OCI-LY7 (cell line): ENCODE measurements around the gene TMEM273. TPM values are rescaled to one million over a fixed set of nuclear protein-coding genes. Genes with fewer than 3 reads are reported as not detected.

Experiments
- BruUV-seq: library from RNA; stranded (reverse); fragments of 400-500 nt; replicated peaks from 2 replicates; lab custom pipeline; 2021; lab: Mats Ljungman, UMichigan
- CTCF ChIA-PET: fragments of 300-600 bp; sonication (Branson Sonifier 250); formaldehyde crosslinking; loops from one replicate; lab custom pipeline; 2022; ENCODE audit warnings: antibody characterized with exemption; ENCODE audit not compliant: unreplicated experiment; lab: Charles Lee
- POLR2A ChIA-PET: fragments of 300-600 bp; sonication (Branson Sonifier 250); formaldehyde crosslinking; loops from one replicate; lab custom pipeline; 2022; ENCODE audit warnings: antibody characterized with exemption; lab: Charles Lee
- DNase-seq: peaks from one replicate; pipeline ENCODE4 v3.0.0-alpha.2; 2015; ENCODE audit warnings: low spot score
- H2AFZ ChIP-seq: fragments of 200-600 bp; sonication (generic), shearing (Covaris generic); 2 replicates; pipeline ENCODE4 v1.6.1; 2014; ENCODE audit warnings: mild to moderate bottlenecking, antibody characterized with exemption, low read length, moderate library complexity
- H3K27ac ChIP-seq: fragments of 200-600 bp; sonication (generic); 2 replicates; pipeline ENCODE4 v1.5.1; 2014; ENCODE audit warnings: mixed run types, low read depth, mild to moderate bottlenecking, moderate library complexity, low read length, inconsistent platforms; ENCODE audit not compliant: poor library complexity, severe bottlenecking
- H3K36me3 ChIP-seq: fragments of 200-600 bp; sonication (generic); 2 replicates; pipeline ENCODE4 v1.6.1; 2014; ENCODE audit warnings: mild to moderate bottlenecking, antibody characterized with exemption, low read length, moderate library complexity, mixed read lengths; ENCODE audit not compliant: insufficient read depth
- H3K4me1 ChIP-seq: fragments of 200-600 bp; sonication (generic); 2 replicates; pipeline ENCODE4 v1.5.1; 2014; ENCODE audit warnings: mild to moderate bottlenecking, low read length; ENCODE audit not compliant: insufficient read depth, poor library complexity, severe bottlenecking
- H3K4me2 ChIP-seq: fragments of 200-600 bp; sonication (generic); 2 replicates; pipeline ENCODE4 v1.6.1; 2014; ENCODE audit warnings: mild to moderate bottlenecking, low read length
- H3K4me3 ChIP-seq: fragments of 200-600 bp; sonication (generic); 2 replicates; pipeline ENCODE4 v1.5.1; 2014; ENCODE audit warnings: mild to moderate bottlenecking, low read depth, low read length; ENCODE audit not compliant: poor library complexity, severe bottlenecking
- H3K79me2 ChIP-seq: fragments of 200-600 bp; sonication (generic); 2 replicates; pipeline ENCODE4 v1.6.1; 2016; ENCODE audit warnings: low read depth, mild to moderate bottlenecking, low read length, moderate library complexity, mixed read lengths; ENCODE audit not compliant: insufficient read depth
- H3K9me2 ChIP-seq: fragments of 200-600 bp; sonication (generic); 2 replicates; pipeline ENCODE4 v1.6.1; 2016; ENCODE audit warnings: mild to moderate bottlenecking, low read length, mixed read lengths; ENCODE audit not compliant: insufficient read depth
- H3K9me3 ChIP-seq: fragments of 200-600 bp; sonication (generic); 2 replicates; pipeline ENCODE4 v1.6.1; 2014; ENCODE audit warnings: mild to moderate bottlenecking, mixed run types, low read length, mixed read lengths
- H4K20me1 ChIP-seq: fragments of 200-600 bp; sonication (generic); 2 replicates; pipeline ENCODE4 v1.6.1; 2014; ENCODE audit warnings: mild to moderate bottlenecking, antibody characterized with exemption, low read length, moderate library complexity, mixed read lengths; ENCODE audit not compliant: insufficient read depth
- EZH2phosphoT487 ChIP-seq: fragments of 200-600 bp; sonication (generic); IDR thresholded peaks from 2 replicates; pipeline ENCODE4 v1.6.1; 2018; ENCODE audit warnings: low read depth, borderline replicate concordance, mild to moderate bottlenecking, mixed run types, antibody characterized with exemption, low read length, moderate library complexity, mixed read lengths
- intact Hi-C: fragments of 100-400 bp; cut with micrococcal nuclease; formaldehyde crosslinking; loops from one replicate; pipeline ENCODE4 v1.10.0; 2022; ENCODE audit not compliant: unreplicated experiment
- total RNA-seq, 2 experiments: library from RNA; depleted of rRNA in 1 of 2; stranded (reverse); fragments of >200 nt in 1 of 2; shearing (Covaris generic) in 1 of 2; gene quantifications; 2 replicates each; pipeline ENCODE4 v1.2.3, GENCODE V29; 2014 to 2022
- TF ChIP-seq, protein P1 (sequence below): fragments of 200-600 bp; sonication (generic); conservative IDR thresholded peaks from 2 replicates; pipeline ENCODE4 v1.5.1; 2014; ENCODE audit warnings: mild to moderate bottlenecking, antibody characterized with exemption, low read length, moderate library complexity, mixed read lengths

Gene TMEM273
- total RNA-seq, 2 experiments from 2014 or later = 0.82 to 1.8 TPM

DNA sequence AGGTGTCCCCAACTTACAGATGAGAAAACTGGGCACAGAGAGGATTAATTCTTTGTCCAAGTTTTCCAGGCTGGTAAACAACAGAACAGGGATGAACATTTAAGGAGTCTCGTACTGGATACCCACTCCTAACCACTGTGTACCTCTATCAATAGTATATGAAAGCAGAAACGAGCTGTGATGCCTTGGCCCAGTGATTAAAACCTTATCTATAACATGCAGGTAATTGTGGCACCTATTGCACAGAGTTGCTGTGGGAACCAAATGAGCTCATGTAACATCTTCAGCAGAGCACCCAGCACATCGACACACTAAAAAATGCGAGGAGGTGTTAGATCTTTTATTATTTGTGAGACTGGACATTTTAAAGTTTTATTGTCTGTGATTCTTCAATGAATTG is 1.6 kb downstream of the TMEM273 start:
- intact Hi-C loops = no loop called here
- BruUV-seq = no TSS peak

DNA sequence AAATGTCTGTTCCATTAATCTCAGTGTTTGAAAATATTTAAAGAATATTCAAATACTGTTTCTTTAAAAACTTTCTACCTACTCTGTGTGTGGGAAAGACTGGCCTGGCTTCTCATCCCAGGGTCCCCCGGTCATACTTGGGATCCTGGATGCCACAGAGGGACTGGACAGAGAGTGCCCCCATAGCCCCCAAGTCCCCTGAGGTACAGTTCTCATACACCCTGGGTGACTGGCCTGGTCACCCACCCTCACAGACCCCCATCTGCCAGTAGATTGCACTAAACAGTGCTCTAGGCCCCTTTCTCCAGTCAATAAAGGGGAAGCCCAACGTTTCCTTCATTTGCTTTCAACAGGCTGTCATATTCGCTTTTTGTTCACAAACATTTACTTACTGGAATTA is 3.0 kb downstream of the TMEM273 start:
- Histone ChIP-seq H3K4me1 (peaks cover 25% of the 10 kb centered on the region), H3K4me3 (no peak overlapping the region), H2AFZ (no peak overlapping the region), H3K27ac (no peak overlapping the region), H4K20me1 (no peaks in the 10 kb centered on the region), H3K79me2 (no peaks in the 10 kb centered on the region), H3K4me2 (no peak overlapping the region), H3K9me2 (no peaks in the 10 kb centered on the region), H3K9me3 (no peaks in the 10 kb centered on the region), H3K36me3 (no peaks in the 10 kb centered on the region)
- ChIA-PET POLR2A (no interaction called here), CTCF (no interaction called here)
- intact Hi-C loops = no loop called here
- TF ChIP-seq, protein P1, sequence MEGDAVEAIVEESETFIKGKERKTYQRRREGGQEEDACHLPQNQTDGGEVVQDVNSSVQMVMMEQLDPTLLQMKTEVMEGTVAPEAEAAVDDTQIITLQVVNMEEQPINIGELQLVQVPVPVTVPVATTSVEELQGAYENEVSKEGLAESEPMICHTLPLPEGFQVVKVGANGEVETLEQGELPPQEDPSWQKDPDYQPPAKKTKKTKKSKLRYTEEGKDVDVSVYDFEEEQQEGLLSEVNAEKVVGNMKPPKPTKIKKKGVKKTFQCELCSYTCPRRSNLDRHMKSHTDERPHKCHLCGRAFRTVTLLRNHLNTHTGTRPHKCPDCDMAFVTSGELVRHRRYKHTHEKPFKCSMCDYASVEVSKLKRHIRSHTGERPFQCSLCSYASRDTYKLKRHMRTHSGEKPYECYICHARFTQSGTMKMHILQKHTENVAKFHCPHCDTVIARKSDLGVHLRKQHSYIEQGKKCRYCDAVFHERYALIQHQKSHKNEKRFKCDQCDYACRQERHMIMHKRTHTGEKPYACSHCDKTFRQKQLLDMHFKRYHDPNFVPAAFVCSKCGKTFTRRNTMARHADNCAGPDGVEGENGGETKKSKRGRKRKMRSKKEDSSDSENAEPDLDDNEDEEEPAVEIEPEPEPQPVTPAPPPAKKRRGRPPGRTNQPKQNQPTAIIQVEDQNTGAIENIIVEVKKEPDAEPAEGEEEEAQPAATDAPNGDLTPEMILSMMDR = no peak
- TF ChIP-seq EZH2phosphoT487 = no peak
- no TSS peak for BruUV-seq
- no peak for DNase-seq

More for the DNA sequence above, 1.6 kb downstream of the TMEM273 start:
- Histone ChIP-seq H2AFZ (no peak overlapping the region), H3K9me3 (no peaks in the 10 kb centered on the region), H3K4me2 (no peak overlapping the region), H3K36me3 (no peaks in the 10 kb centered on the region), H3K4me3 (no peak overlapping the region), H3K9me2 (no peaks in the 10 kb centered on the region), H3K4me1 (peaks cover 39% of the 10 kb centered on the region), H4K20me1 (no peaks in the 10 kb centered on the region), H3K79me2 (no peaks in the 10 kb centered on the region), H3K27ac (no peak overlapping the region)
- DNase-seq = no peak
- CTCF ChIA-PET = no interaction called here
- TF ChIP-seq, protein P1 = no peak
- TF ChIP-seq EZH2phosphoT487 = no peak
- POLR2A ChIA-PET = no interaction called here

DNA sequence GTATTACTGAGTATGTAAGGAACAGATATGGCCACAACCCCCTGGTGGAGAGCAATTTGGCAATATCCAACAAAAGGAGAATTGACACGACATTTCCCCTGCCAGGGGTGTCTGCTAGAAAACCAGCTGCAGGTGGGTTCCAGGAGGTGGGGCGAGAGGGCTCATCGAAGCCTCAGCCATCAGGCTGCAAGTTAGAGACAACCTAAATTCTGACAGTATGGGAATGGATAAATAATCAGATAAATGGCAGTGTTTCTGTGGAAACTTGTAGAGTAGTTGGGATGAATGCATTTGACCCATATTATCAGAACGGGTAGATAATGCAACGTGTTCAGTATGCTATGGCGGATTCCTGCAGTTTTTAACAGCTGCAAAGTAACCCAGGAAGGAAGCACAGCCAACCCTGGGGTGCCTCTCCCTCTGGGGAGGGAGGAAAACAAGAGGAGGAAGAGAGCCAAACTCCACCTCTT is 3.5 kb downstream of the TMEM273 start:
- no TSS peak for BruUV-seq
- POLR2A ChIA-PET = no interaction called here
- CTCF ChIA-PET = no interaction called here
- Histone ChIP-seq H3K27ac (no peak overlapping the region), H3K36me3 (no peaks in the 10 kb centered on the region), H3K4me3 (no peak overlapping the region), H2AFZ (no peak overlapping the region), H3K9me2 (no peaks in the 10 kb centered on the region), H4K20me1 (no peaks in the 10 kb centered on the region), H3K9me3 (no peaks in the 10 kb centered on the region), H3K4me2 (no peak overlapping the region), H3K4me1 (peaks cover 20% of the 10 kb centered on the region), H3K79me2 (no peaks in the 10 kb centered on the region)
- no peak for DNase-seq
- TF ChIP-seq EZH2phosphoT487 = no peak
- TF ChIP-seq, protein P1 = no peak
- intact Hi-C loops = no loop called here
